Temporal lobe (tissue), 1 donor: Measurements from ENCODE around the gene RAET1L. TPM values are rescaled to one million over a fixed set of nuclear protein-coding genes. Genes with fewer than 3 reads are reported as not detected.

Source experiments
- total RNA-seq: library from RNA; depleted of rRNA; stranded (reverse); fragments of >200 nt; gene quantifications from one replicate; pipeline ENCODE4 v1.2.3, GENCODE V29; 2014

The RAET1L gene
- total RNA-seq, 1 donor from 2014 or later, result 0.25 TPM

Other genes with a start within 250 kb of the RAET1L start
- gene LRP11, start 161.2 kb downstream of the RAET1L start, total RNA-seq, result 17.9 TPM
- gene RAET1E, start 127.4 kb downstream of the RAET1L start, total RNA-seq, result not detected
- 0.25 TPM for gene RAET1G, start 102.4 kb downstream of the RAET1L start, total RNA-seq
- 4.4 TPM for gene ULBP2, start 83.5 kb downstream of the RAET1L start, total RNA-seq
- 2.5 TPM for gene ULBP1, start 61.6 kb downstream of the RAET1L start, total RNA-seq
- gene ULBP3, start 43.6 kb upstream of the RAET1L start, total RNA-seq, result 8.4 TPM
- 48.7 TPM for gene PPP1R14C, start 117.5 kb upstream of the RAET1L start, total RNA-seq